Activated CD4-positive, alpha-beta T cell treated with anti-CD3 and anti-CD28 coated beads, Interleukin-10, Interleukin-2, amounts not matched to agents 100 ng/mL and 50 ng/mL, durations not matched to agents 16 hours and 8 hours (primary cell): ENCODE data around the gene TCF7.

Source experiments
- DNase-seq: peaks from one replicate; pipeline ENCODE4 v3.0.0-alpha.2; 2020

Gene TCF7

DNA sequence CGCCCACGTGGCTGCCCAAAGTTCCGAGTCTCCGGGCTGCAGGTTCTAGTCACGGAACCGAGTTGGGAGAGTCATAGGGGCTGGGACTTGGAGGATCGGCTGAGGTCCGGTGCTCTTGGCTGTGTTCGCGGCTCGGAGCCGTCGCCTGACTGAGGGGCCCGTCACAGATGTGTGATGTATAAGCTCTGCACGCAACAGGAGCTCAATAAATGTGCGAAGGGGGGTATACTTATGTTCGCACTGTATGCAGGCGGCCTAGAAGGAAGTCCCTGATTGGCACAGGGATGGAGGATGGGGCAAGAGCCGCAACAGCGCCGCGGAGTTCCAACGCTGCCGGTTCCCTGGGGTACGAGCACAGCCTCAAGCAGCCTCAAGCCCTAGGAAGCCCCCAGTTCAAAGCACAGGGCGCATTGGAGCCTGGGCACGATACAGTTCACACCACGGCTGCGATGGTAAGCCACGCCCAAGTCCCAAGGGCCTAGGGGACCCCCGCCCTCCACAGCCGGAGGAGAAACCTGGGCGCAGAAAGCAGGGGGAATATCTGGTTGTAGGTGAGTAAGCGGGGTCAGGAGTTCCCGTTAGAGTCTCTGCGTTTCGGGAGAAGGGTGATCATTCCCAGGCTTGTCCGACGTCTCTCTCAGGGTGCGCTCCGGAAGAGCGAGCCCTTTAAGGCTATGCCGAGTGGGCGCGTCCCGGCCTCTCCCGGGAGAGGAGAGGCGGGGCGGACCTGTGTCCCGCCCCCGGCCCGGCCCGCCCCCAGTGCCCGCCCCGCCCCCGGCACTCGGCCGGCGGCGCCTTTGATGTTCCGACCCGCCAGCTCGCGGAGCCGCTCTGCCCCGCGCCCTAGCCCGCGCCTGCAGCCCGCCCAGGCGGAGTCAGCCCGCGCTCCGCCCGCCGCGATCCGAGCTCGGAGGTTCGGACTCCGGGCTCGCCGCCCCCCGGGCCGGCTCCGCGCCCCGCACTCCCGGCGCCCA, at the start of gene TCF7:
Gene TCF7, plus strand, starts transcription at position 780 of the 974 bp plus-strand sequence. CDS start 226 bp downstream, outside the sequence.
- DNase-seq, result peak; percentile 75

DNA sequence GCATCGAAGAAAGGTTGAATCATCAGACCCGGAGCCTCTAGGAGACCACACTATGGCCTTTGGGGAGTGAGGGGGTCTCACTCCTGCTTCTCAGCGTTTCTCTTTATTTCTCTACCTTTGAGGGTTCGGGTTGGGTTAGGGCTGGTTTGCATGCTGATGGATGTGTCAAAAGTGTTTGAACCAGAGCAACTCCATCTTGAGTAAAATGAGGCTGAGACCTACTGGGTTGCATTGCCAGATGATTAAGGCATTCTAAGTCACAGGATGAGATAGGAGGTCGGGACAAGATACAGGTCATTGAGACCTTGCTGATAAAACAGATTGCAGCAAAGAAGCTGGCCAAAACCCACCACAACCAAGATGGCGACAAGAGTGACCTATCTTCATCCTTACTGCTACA, 44.9 kb upstream of the TCF7 start:
- DNase-seq, result no peak

DNA sequence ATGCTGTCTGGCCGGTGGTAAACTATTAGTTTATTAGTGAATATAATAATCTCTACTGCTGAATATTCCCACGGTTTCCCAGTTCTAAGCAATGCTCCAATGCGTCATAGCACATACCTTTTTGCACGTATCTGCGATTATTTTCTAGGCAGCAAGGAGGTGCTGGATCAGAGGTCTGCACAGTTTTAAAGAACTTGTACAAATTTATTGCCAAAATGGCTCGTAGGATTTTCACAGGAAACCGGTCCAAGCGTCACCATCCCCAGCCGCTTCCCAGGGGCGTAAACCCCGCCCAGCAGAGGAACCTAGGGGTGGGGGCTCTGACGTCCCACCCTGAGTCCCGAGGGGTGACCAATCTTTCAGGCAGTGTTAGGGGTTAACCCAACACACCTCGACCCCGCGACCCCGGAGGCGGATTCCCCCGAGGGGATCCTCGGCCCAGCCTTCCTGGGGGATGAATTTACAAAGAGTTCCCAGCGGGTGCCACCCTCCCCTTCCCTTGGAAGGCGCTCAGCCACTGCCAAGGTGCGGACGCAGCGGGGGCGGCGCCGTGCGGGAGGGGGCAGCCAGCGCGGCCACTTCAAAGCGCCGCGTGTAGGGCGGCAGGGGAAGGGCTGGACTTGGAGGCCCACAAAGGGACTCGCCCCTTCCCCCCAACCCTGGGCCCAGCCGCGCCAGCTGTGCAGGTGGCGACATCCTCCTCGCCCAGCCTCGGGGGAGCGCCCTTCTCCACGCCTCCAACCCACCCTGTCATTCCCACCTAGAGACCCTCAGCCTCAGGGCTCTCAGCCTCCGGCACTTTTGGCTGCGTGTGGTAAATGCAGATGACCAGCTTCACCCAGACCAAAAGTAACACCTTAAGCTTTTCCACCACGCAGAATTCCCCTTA, 43.5 kb upstream of the TCF7 start:
- DNase-seq, result peak; percentile 59

DNA sequence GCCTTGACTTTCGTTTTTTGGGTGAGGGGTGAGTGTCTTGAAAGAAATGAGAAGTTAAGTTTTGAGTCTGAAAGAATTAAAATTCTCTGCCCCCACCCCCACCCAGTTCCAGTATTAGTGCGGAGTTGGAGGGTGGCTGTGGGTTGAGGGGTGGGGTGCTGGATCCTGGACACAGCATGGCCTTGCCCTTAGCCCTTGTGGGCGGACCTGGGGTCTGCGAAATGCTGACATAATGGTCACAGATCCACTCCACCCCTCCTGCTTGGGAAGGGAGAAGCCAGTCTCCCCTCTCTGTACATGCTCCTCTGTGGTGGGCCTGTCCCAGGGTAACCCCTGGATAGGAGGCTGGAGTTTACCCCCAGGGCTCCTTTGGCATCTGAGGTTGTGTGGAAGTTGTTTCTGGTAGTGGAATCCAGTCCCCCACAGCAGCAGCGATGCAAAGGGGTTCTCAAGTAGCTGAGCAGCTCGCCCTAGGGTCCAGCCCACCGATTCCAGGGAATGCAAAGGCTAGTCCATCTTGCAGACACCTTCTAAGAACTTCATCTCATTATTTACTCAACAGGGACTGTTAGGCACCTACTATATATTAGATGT, 42.8 kb upstream of the TCF7 start:
- DNase-seq, result no peak

DNA sequence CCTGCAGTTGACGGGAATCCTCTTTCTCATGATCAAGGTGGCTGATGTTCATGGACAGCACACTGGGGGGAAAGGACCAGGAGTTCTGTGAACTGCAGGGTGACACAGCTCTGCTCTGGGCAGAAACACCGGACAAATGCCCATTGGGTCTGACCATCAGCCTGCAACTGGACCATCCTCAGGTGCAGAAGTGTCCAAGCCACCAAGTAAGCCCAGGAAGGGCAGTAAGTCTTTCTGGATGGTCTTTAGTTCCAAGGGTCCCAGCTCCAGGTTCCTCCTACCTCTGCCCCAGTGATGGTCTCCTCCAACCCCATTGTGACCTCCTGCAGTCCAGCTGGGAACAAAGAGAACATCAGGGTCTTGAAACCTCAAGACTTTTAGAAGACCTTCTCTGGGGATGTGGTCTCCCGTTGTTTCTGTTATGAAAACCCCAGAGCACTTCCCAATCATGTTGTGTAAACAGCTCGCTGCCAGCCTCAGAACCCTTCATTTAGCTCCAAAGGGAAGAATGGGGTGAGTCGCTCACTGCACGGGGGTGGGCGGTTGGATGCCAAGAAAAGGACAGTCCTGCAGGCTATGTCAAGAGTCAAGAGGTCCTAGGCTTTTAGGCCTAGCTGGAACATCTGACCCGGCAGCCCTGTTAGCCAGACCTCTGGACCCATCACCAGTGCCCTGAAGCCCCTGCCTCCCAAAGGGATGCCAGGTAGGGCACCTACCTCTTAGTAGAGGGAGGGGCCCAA, 41.8 kb upstream of the TCF7 start:
- no peak for DNase-seq

DNA sequence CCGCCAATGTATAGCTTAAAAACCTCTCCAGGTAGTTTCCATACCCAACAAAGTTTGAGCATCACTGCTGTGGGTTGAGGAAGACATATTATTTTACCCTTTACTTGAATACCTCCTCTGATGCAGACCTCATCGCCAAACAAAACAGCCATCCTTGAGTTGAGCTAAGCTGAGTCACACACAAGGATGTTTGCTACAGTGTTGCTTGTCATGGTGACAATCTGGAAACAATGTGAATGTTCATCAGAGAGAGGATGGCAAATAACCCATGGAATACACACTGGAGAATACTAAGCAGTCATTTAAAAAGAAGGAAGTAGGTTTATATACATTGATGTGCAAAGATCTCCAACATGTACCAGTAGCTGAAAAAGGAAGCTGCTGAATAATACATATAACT, 41.1 kb upstream of the TCF7 start:
- DNase-seq, result no peak

DNA sequence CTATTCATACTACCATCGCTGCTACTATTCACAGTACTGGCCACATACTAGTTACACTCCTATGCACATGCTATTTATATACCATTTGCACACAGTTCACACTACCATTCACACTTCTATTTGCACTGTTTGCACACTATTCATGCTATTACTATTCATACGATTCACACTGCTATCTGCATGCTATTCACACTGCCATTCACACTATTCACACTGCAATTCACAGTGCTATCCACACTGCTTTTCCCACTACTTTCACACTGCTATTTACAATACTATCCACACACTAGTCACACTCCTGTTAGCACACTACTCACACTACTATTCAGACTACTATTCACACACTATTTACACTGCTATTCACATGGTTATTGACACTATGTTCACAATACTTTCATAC, 39.4 kb upstream of the TCF7 start:
- no peak for DNase-seq

DNA sequence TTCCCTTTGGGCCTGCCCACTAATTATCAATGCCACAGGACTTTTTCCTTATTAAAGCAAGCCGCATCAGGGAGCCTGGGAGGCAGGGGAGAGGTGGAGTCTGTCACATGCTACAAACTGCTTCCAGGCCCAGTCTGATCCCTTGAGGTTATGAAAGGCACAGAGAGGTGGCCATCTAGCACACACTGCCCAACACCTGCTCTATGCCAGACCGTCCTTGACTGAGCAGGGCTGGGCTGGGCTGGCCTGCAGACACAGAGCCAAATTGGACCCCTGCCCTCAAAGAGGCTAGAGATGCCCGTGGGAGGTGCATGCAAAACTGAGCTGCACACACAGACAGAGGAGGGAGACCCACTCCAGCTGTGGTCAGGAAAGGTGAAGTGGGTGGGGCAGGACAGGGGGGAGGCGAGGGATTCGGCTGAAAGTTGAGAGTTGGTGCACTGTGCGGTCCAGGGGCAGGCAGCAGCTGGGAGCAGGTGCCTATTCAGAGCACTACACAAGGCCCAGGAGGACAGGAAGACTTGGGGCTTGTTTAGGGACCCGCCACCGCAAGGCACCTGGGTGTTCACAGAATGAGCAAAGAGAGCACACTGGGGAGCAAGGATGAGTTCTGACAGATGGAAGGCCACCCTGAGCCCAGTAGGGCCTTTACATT, 36.4 kb upstream of the TCF7 start:
- peak; percentile 23 for DNase-seq

DNA sequence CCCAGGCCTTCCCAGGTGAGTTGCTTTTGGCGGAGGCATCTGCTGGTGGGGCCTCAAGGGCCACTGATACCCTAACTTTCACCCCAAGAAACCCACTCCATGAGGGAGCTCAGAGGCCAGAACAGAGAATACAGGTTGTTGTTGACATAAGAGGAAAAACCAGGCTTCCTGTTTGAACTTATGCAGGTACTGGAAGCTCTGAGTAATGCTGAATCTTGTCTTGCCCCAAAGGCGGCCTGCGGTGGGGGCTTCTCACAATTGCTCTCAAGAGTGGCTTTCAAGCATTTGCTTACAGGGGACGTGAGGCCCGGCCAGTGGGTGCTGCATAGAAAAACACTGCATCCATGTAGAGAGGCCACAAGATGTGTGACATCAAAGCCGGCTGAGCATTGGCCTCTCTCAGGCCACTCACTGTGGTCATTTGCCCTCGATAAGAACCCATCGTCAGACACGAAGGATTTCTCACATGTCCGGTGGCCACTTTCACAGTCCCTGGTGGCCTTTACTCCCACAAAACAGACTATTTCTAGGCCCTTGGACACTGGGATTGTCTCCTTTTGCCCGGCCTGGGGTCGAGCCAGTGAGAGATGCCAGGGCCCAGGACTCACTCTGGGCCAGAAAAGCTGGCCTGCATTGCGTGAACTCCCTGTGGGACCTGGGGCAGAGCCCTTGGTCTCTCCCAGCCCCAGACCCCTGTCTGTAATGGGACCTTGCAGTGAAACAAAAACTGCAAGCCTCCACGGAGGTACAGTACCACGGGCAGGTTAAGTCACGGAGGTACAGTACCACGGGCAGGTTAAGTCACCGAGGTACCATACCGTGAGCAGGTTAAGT, 34.5 kb upstream of the TCF7 start:
- DNase-seq, result peak; percentile 54

DNA sequence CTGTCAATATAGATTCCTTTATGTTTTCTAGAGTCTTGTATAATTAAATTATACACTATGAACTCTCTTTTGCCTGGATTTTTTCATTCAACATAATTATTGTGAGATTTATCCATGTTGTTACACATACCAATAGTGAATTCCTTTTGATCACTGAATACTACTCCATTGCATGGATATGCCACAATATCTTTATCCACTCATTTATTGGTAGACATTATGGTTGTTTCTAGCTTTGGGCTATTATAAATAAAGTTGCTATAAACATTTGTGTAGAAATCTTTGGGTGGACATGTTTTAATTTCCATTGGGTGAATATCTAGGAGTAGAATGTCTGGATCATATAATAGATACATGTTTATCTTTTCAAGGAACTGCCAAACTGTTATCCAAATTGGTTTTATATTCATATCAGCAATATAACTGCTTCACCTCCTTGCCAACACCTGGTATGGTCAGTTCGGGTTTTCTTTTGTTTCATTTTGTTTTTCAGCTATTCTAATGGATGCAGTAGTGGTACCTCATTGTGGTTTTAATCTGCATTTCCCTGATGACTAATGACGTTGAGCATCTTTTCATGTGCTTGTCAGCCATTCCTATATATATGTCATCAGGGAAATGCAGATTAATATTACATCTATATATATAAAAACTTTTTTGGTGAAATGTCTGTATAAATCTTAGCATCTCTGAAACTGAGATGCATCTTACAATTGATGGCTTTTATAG, 32.1 kb upstream of the TCF7 start:
- no peak for DNase-seq

DNA sequence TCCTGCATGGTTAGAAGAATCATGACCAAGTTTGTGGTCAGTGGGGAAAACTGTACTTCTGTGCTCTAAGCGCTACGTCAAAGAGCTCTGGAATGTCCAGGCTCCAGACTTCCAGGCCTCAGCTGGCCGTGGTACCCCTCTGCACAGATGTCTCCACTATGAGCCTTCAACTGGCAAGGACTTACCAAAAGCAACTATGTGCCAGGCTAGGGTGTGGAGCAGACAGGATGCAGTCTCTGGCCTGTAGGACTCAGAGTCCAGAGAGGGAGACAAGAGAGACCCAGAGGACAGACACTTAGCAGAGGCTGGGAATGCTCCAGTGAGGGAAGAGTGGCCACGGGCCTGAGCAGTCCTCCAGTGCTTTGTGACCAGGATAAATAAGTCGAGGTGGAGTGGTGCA, 31.0 kb upstream of the TCF7 start:
- DNase-seq, result no peak

DNA sequence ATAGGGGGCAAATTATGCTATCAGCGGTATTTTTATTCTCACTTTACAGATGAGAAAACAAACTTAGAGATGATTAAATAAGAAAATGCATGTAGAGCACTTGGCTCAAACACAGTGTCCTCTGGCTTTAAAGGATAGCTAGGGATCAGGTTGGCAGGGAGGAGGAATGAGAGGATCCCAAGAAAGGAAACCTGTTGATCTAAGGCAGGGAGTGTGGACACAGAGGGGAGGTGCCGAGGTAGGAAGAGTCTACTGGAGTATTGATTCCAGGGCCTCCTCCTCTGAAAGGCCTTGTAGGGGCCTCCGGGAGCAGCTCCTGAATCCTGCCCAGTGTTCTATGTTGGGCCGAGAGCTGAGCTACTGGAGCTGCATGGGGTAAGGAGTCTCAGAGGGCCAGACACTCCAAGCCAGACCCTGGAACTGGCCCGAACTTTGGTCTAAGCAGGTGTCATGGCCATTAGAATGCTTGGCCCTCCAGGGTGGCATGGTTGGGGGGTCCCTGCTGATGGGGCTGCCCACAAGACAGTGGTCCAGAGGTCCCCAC, 30.4 kb upstream of the TCF7 start:
- no peak for DNase-seq

DNA sequence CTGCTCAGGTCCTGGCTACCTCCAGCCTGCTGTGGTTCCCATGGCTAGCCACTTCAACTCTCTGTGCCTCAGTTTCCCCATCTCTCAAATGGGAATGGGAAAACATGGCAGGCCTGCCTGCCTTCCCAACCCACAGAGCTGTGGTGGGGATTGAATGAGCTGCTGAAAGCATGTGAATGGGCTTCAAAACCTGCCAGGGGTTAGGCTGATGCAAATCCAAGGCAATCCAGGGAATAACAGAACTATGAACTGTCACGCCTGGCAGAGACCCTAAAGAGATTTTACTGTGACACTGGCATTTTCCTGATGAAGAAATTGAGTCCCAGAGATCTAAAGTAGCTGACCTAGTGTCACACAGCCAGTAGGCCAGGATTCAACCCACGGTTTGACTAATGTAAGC, 29.9 kb upstream of the TCF7 start:
- no peak for DNase-seq

DNA sequence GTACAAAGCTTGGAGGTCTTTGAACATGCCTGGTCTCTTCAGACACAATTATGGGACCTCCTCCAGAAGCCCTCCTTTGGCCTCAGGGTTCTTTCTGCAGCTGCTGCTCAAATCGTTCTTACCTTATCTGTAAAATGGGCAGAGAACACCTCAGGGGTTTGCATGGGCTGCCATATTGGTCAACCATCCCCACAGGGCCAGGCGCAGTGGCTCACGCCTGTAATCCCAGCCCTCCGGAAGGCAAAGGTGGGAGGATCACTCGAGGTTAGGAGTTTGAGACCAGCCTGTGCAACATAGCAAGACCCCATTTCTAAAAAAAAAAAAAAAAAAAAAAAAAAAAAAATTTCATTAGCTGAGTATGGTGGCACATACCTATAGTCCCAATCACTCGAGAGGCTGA, 29.1 kb upstream of the TCF7 start:
- DNase-seq, result no peak

DNA sequence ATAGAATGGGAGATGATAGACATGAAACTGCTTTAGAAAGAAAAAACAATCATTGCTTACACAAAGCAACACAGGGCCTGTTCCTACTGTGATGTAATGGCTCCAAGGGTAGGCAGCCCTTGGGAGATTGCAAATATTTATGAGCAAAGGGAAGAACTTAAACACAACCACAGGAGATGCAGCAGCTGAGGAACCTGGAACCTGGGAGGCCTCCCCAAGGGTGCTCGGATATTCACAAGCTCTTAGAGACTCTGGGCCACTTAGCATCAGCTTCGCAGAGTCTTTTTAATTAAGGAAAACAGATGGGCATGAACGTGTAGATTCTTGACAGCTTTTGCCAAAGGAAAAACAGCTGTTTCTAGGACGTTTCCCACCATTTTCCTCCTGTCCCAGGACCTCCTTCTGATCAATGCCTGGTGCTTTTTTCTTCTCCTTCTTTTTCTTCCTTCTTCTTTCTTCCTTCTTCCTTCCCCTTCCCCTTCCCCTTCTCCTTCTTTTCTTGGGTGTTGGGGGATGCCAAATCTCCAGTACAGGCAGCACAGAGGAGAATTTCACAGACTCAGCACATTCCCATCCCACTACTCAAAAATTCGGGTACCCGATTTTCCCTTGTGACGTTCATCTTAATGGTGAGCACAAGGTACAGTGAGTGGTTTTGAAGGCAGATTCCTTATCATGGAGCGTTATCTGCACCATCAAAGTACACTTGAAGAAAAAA, 28.1 kb upstream of the TCF7 start:
- no peak for DNase-seq

DNA sequence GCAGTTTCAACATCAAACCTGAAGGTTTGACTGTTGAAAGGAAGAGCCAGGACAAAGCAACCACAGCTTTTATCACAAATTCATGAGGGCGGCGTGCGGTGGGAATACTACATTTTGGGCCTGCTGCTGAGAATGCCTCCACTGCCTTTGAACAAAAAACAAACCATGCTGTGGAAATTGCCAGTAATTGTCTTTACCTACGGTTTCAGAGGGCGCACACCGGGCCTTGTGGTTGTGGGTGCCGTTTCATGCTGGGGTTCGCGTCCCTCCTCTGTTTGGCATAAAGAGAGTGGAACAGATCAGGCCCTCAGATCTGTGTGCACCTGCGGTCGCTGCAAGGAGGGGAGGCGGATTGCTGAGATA, 27.6 kb upstream of the TCF7 start:
- peak; percentile 67 for DNase-seq

DNA sequence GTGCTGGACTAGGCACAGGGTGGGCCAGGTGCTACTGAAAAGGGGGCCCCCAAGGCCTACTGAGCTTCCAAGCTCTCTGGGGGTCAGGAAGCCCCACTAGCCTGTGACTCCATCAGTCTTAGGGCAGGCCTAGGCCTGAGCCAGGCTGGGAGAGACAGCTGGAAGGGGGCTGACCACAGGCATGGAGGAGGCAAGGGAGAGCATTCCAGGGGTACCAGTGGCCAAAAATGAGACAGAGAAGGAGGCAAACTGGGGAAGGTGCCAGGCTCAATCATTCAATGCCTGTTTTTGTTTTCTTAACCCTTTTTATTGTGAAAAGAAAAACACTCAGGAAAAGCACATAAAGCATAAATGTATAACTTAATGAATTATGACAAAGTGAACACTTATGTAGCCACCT, 26.2 kb upstream of the TCF7 start:
- no peak for DNase-seq

DNA sequence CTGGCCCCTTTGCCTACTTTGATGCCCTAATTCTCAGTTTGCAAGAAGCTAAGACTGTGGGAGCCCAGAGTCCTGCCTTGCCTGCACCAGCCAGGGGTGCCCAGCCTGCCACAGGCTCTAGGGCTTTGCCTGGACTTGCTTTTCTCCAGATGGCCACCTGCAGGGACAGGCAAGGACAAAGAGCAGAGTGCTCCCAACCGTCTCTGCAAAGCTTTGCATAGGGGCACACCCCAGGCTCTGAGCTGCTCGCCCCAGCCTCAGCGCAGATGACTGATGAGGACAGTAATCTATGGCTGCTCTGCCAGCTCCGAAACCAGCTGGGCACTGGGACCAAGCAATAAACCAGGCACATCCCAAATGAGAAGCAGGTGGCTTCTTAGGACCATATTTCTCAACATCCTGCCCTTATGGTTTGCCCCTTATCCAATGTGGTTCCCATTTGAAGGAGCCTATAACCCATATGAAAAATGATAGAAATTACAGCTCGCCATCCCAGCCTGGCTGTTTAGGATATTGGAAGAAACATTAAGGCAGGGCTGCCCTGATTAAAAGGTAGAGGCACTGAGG, 25.4 kb upstream of the TCF7 start:
- no peak for DNase-seq

DNA sequence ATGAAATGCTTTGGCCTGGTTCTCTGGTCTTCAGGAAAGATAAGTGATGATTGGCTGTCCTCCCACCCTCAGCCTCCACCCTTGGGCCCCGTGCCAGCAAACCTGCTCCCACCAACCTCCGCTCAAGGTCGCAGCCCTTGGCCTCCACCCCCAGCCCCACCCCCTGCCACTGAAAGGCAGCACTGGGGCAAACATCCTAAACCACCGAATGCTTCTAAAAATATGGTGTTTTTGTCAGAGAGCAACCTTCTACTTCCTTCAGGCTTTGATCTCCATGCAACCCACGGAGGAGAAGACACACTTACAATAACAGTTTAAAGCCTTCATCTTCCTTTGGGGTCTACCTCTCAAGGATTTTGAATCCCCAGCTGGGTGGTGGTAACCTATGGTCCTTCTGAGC, 24.0 kb upstream of the TCF7 start:
- no peak for DNase-seq
